Neural progenitor cell (in vitro differentiated cells): ENCODE results near the gene NDUFA11. TPM values are rescaled to one million over a fixed set of nuclear protein-coding genes. Genes with fewer than 3 reads are reported as not detected.

Source experiments
- DNase-seq: peaks from one replicate; pipeline ENCODE4 v3.0.0-alpha.2; 2016; ENCODE audit warnings: low spot score
- H2AFZ ChIP-seq: fragments of 200-600 bp; sonication (generic); replicated peaks from 2 replicates; pipeline ENCODE4 v1.6.1; 2016; ENCODE audit warnings: antibody characterized with exemption
- H3F3A ChIP-seq: fragments of 200-600 bp; sonication (generic); 2 replicates; pipeline ENCODE4 v1.6.1; 2016; ENCODE audit warnings: antibody characterized with exemption, low read depth
- H3K27ac ChIP-seq: fragments of 200-600 bp; sonication (generic); 2 replicates; pipeline ENCODE4 v1.5.1; 2016; ENCODE audit warnings: mild to moderate bottlenecking
- H3K27me3 ChIP-seq: fragments of 200-600 bp; sonication (generic); 2 replicates; pipeline ENCODE4 v1.6.1; 2016; ENCODE audit warnings: mild to moderate bottlenecking, moderate library complexity
- H3K36me3 ChIP-seq: fragments of 200-600 bp; sonication (generic); 2 replicates; pipeline ENCODE4 v1.5.1; 2016
- H3K4me1 ChIP-seq: fragments of 200-600 bp; sonication (generic); 2 replicates; pipeline ENCODE4 v1.6.1; 2016; ENCODE audit warnings: mixed run types
- H3K4me2 ChIP-seq: fragments of 200-600 bp; sonication (generic); 2 replicates; pipeline ENCODE4 v1.6.1; 2016
- H3K4me3 ChIP-seq: fragments of 200-600 bp; sonication (generic); 2 replicates; pipeline ENCODE4 v1.5.1; 2016
- H3K79me2 ChIP-seq: fragments of 200-600 bp; sonication (generic); 2 replicates; pipeline ENCODE4 v1.6.1; 2016; ENCODE audit warnings: low read depth
- H3K9ac ChIP-seq: fragments of 200-600 bp; sonication (generic); 2 replicates; pipeline ENCODE4 v1.6.1; 2016
- H3K9me3 ChIP-seq: fragments of 200-600 bp; sonication (generic); 2 replicates; pipeline ENCODE4 v1.5.1; 2016; ENCODE audit warnings: low read depth
- H4K20me1 ChIP-seq: fragments of 200-600 bp; sonication (generic); 2 replicates; pipeline ENCODE4 v1.6.1; 2016; ENCODE audit warnings: low read depth
- H3K27ac Mint-ChIP-seq: 3 replicates; pipeline ENCODE4 v1.8.0; 2021; ENCODE audit warnings: mixed read lengths
- H3K27me3 Mint-ChIP-seq: 2 replicates; pipeline ENCODE4 v1.8.0; 2022; ENCODE audit warnings: low read depth, mild to moderate bottlenecking, inconsistent platforms, moderate library complexity, mixed read lengths; ENCODE audit not compliant: insufficient read depth
- H3K36me3 Mint-ChIP-seq: 3 replicates; pipeline ENCODE4 v1.8.0; 2021; ENCODE audit warnings: mixed read lengths
- H3K4me1 Mint-ChIP-seq: 3 replicates; pipeline ENCODE4 v1.8.0; 2021; ENCODE audit warnings: mixed read lengths
- H3K4me3 Mint-ChIP-seq: 3 replicates; pipeline ENCODE4 v1.8.0; 2021; ENCODE audit warnings: mild to moderate bottlenecking, moderate library complexity, mixed read lengths
- H3K9me3 Mint-ChIP-seq: 3 replicates; pipeline ENCODE4 v1.8.0; 2020; ENCODE audit warnings: mixed read lengths
- EZH2 ChIP-seq: fragments of 200-600 bp; sonication (generic); IDR thresholded peaks from 2 replicates; pipeline ENCODE4 v1.6.1; 2017; ENCODE audit warnings: antibody characterized with exemption, mild to moderate bottlenecking, moderate library complexity
- EZH2phosphoT487 ChIP-seq: fragments of 200-600 bp; sonication (generic); IDR thresholded peaks from 2 replicates; pipeline ENCODE4 v1.6.1; 2017; ENCODE audit warnings: antibody characterized with exemption
- total RNA-seq: library from RNA; depleted of rRNA; stranded (reverse); fragments of >200 nt; gene quantifications from 2 replicates; pipeline ENCODE4 v1.2.3, GENCODE V29; 2015; ENCODE audit warnings: low replicate concordance
- TF ChIP-seq, protein P1 (sequence below): fragments of 200-600 bp; sonication (generic); IDR thresholded peaks from 2 replicates; pipeline ENCODE4 v1.5.1; 2017; ENCODE audit warnings: antibody characterized with exemption, mild to moderate bottlenecking

Gene NDUFA11
- total RNA-seq, 1 donor from 2014 or later: 102 TPM

DNA sequence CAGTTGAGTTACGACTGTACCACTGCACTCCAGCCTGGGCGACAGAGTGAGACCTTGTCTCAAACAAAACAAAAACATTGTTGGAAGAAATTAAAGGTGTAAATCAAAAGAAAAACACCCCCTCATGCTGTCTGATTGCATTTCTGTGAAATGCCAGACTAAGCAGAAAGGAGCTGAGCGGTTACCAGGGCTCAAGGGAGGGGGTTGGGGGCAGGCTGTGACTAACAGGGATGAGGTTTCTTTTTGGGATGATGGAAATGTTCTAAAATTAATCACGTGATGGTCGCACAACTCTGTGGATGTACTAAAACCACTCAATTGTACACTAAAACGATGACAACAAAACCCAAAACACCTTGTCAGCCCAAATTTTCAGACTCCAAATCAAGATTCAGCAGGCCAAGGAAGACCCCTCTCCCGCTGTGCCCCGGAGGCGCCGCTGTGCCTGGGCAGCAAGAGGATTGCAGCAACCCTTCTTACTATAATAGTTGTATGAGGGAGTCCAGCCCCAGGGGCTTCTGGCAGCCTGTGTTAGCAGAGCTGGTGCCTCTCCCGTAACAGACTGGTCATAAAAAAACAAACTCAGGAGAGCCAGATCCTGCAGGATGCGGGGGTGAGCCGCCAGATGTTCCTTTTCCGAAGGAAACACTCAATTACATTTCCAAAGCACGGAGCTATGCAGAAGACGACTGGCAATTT, 31.3 kb upstream of the NDUFA11 start:
- H3K4me1 Mint-ChIP-seq: peaks cover 23% of the 10 kb centered on the region
- H3K4me1 ChIP-seq: no peaks in the 10 kb centered on the region
- H3K27ac ChIP-seq: no peak overlapping the region
- TF ChIP-seq EZH2 (no peak), EZH2phosphoT487 (no peak)
- TF ChIP-seq, protein P1, sequence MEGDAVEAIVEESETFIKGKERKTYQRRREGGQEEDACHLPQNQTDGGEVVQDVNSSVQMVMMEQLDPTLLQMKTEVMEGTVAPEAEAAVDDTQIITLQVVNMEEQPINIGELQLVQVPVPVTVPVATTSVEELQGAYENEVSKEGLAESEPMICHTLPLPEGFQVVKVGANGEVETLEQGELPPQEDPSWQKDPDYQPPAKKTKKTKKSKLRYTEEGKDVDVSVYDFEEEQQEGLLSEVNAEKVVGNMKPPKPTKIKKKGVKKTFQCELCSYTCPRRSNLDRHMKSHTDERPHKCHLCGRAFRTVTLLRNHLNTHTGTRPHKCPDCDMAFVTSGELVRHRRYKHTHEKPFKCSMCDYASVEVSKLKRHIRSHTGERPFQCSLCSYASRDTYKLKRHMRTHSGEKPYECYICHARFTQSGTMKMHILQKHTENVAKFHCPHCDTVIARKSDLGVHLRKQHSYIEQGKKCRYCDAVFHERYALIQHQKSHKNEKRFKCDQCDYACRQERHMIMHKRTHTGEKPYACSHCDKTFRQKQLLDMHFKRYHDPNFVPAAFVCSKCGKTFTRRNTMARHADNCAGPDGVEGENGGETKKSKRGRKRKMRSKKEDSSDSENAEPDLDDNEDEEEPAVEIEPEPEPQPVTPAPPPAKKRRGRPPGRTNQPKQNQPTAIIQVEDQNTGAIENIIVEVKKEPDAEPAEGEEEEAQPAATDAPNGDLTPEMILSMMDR: no peak
- H3K9me3 Mint-ChIP-seq: no peaks in the 10 kb centered on the region
- peak overlapping the region; percentile 70 for H3K27ac Mint-ChIP-seq
- no peaks in the 10 kb centered on the region for H3K9me3 ChIP-seq
- no peak overlapping the region for H3K4me2 ChIP-seq
- H2AFZ ChIP-seq: no peak overlapping the region
- H3K27me3 ChIP-seq: no peaks in the 10 kb centered on the region
- no peak for DNase-seq
- no peak overlapping the region for H3K4me3 Mint-ChIP-seq
- H3K36me3 Mint-ChIP-seq: peaks cover 17% of the 10 kb centered on the region
- H3K27me3 Mint-ChIP-seq: peaks cover 4% of the 10 kb centered on the region
- no peak overlapping the region for H3K4me3 ChIP-seq
- H3K79me2 ChIP-seq: peaks cover 28% of the 10 kb centered on the region
- H4K20me1 ChIP-seq: peaks cover 76% of the 10 kb centered on the region
- H3K9ac ChIP-seq: no peak overlapping the region
- no peaks in the 10 kb centered on the region for H3K36me3 ChIP-seq
- no peaks in the 10 kb centered on the region for H3F3A ChIP-seq

DNA sequence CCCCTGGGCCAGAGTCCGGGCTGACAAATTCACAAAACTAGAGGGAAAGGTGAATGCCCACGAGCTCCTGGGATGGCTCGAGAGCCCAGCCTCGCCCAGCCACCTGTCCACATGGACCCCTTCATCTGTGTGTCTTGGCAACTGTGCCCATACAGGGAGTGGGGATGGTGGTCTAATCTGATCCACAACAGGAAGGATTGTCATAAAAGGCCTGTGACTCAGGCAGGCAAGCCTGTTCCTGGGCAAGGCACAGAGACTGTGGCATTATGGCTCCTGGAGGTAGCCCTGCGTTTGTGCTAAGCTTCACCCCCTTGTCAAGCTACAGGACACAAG, 30.4 kb upstream of the NDUFA11 start:
- Mint-ChIP-seq H3K36me3 (peaks cover 12% of the 10 kb centered on the region), H3K4me1 (peaks cover 26% of the 10 kb centered on the region), H3K27me3 (peaks cover 4% of the 10 kb centered on the region), H3K9me3 (no peaks in the 10 kb centered on the region), H3K4me3 (no peak overlapping the region), H3K27ac (peak overlapping the region; percentile 33)
- TF ChIP-seq EZH2phosphoT487: no peak
- no peak for TF ChIP-seq EZH2
- TF ChIP-seq, protein P1: no peak
- no peak overlapping the region for H3K4me3 ChIP-seq
- no peak for DNase-seq
- no peaks in the 10 kb centered on the region for H3K9me3 ChIP-seq
- no peak overlapping the region for H3K27ac ChIP-seq
- H3K9ac ChIP-seq: no peak overlapping the region
- H3K79me2 ChIP-seq: peaks cover 28% of the 10 kb centered on the region
- H3K4me1 ChIP-seq: no peaks in the 10 kb centered on the region
- H3F3A ChIP-seq: no peaks in the 10 kb centered on the region
- no peak overlapping the region for H3K4me2 ChIP-seq
- no peak overlapping the region for H2AFZ ChIP-seq
- no peaks in the 10 kb centered on the region for H3K27me3 ChIP-seq
- peaks cover 76% of the 10 kb centered on the region for H4K20me1 ChIP-seq
- no peaks in the 10 kb centered on the region for H3K36me3 ChIP-seq

DNA sequence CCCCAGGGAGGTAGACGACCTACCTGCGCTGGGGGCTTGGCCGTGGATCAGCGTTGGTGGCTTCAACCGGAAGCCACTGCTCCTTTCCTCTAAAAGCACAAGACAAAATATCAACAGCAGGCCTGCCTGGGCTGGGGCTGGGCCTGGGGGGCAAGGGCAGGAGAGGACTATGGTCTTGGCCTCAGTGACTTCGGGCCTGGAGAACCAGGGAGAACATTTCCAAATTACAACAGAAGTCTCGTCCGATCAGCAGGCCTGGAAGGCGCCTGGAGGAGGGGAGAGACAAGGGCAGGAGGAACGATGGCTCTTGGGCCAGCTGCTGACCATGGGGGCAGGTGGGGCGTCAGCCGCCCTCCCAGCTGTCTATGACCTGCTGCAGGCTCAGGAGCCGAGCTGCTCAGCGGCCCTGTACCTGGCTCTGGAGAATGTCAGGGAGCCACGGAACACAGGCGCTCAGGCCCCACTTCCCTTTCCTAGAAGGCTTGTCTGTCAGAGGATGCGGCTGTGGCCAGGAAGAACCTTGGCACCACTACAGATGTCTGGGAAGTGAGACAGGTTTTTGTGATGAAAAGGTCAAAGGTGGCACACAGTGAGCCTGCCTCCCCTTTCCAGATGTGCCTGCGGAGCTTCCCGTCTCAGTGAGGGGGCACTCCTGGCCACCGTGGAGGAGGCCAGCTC, 29.9 kb upstream of the NDUFA11 start:
- no peak overlapping the region for H3K4me3 Mint-ChIP-seq
- H3K27ac Mint-ChIP-seq: peak overlapping the region; percentile 77
- Histone ChIP-seq H3K79me2 (peaks cover 28% of the 10 kb centered on the region), H4K20me1 (peaks cover 71% of the 10 kb centered on the region), H3F3A (no peaks in the 10 kb centered on the region), H3K27me3 (no peaks in the 10 kb centered on the region), H2AFZ (no peak overlapping the region), H3K27ac (no peak overlapping the region), H3K36me3 (no peaks in the 10 kb centered on the region), H3K4me1 (no peaks in the 10 kb centered on the region), H3K4me3 (no peak overlapping the region), H3K4me2 (no peak overlapping the region), H3K9ac (peak overlapping the region; percentile 42), H3K9me3 (no peaks in the 10 kb centered on the region)
- H3K4me1 Mint-ChIP-seq: peaks cover 30% of the 10 kb centered on the region
- TF ChIP-seq EZH2: no peak
- TF ChIP-seq, protein P1: no peak
- no peak for TF ChIP-seq EZH2phosphoT487
- H3K9me3 Mint-ChIP-seq: no peaks in the 10 kb centered on the region
- H3K36me3 Mint-ChIP-seq: peaks cover 16% of the 10 kb centered on the region
- H3K27me3 Mint-ChIP-seq: peaks cover 7% of the 10 kb centered on the region
- no peak for DNase-seq
